Activated B cell treated with CpG ODN at 0.5 μM for 24 hours (primary cell): ENCODE measurements around the gene SGMS2. TPM values are rescaled to one million over a fixed set of nuclear protein-coding genes. Genes with fewer than 3 reads are reported as not detected.
"Not testable (repeated sequence)": the region's sequence is repeated elsewhere in the genome, so short reads cannot be mapped to it uniquely, and the experiment has no call there.

Experiments
- ATAC-seq: fragments of 200-7000 bp; cut with Tn5 transposase; one replicate; pipeline ENCODE4 v1.10.0; 2021; ENCODE audit warnings: low read depth, mild to moderate bottlenecking, moderate library complexity
- CTCF ChIA-PET: fragments of 350-600 bp; sonication (Branson Sonifier 250); formaldehyde crosslinking; loops from one replicate; lab custom pipeline; 2021; ENCODE audit warnings: antibody characterized with exemption; lab: Charles Lee
- POLR2A ChIA-PET: fragments of 350-600 bp; sonication (Branson Sonifier 250); formaldehyde crosslinking; loops from one replicate; lab custom pipeline; 2021; ENCODE audit warnings: antibody characterized with exemption; lab: Charles Lee
- DNase-seq: peaks from one replicate; pipeline ENCODE4 v3.0.0; 2022
- H3K27ac Mint-ChIP-seq: one replicate; pipeline ENCODE4 v1.8.0; 2020; ENCODE audit warnings: mixed read lengths
- H3K27me3 Mint-ChIP-seq: one replicate; pipeline ENCODE4 v1.8.0; 2021; ENCODE audit warnings: mixed read lengths
- H3K36me3 Mint-ChIP-seq: one replicate; pipeline ENCODE4 v1.8.0; 2021; ENCODE audit warnings: low read depth, mixed read lengths
- H3K4me1 Mint-ChIP-seq: one replicate; pipeline ENCODE4 v1.8.0; 2021; ENCODE audit warnings: mixed read lengths
- H3K4me3 Mint-ChIP-seq: one replicate; pipeline ENCODE4 v1.8.0; 2020; ENCODE audit warnings: mild to moderate bottlenecking, mixed read lengths
- H3K9me3 Mint-ChIP-seq: one replicate; pipeline ENCODE4 v1.8.0; 2020; ENCODE audit warnings: mixed read lengths
- CTCF ChIP-seq: fragments of 200-600 bp; IDR thresholded peaks from one replicate; pipeline ENCODE4 v1.8.0; 2022; ENCODE audit warnings: antibody characterized with exemption, mild to moderate bottlenecking
- intact Hi-C: fragments of 100-400 bp; cut with micrococcal nuclease; formaldehyde crosslinking; loops from one replicate; pipeline ENCODE4 v1.15.1; 2024
- total RNA-seq: library from RNA; stranded (reverse); gene quantifications from 2 replicates; pipeline ENCODE4 v1.2.3, GENCODE V29; 2022

The SGMS2 gene
- total RNA-seq, 1 donor from 2014 or later: not detected

DNA sequence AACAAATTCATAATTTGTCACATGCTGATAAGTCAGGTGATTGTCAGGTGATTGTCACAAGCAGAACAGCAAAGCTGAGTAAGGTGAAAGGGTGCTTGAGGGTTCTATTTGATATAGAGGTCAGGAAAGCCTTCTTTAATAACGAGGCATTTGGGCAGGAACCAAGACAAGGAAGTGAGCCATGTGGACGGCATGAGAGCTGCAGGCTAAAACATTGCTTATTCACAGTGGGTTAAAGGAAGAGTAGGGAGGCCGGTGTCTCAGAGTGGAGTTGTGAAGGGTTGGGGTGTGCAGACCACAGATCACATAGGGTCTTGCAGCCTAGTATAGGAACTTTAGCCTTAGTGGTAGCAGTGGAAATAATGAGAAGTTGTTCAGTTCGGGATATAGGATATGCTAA is 75.3 kb downstream of the SGMS2 start:
- DNase-seq (no peak), ATAC-seq (no peak)
- Mint-ChIP-seq H3K4me1 (no peaks in the 10 kb centered on the region), H3K36me3 (no peaks in the 10 kb centered on the region), H3K9me3 (peaks cover 9% of the 10 kb centered on the region), H3K27me3 (peaks cover 35% of the 10 kb centered on the region), H3K4me3 (no peak overlapping the region), H3K27ac (no peak overlapping the region)
- ChIA-PET POLR2A (no interaction called here), CTCF (no interaction called here)
- intact Hi-C loops: loop anchor here (5.0 kb wide), 1 partner anchor 863 kb away; the partner anchor contains the start of gene DKK2
- no peak for TF ChIP-seq CTCF

GRCh38 chr4:107900508-107900907 is 75.8 kb downstream of the SGMS2 start:
- no peak for ATAC-seq
- POLR2A ChIA-PET: no interaction called here
- Mint-ChIP-seq H3K9me3 (peaks cover 9% of the 10 kb centered on the region), H3K4me1 (no peaks in the 10 kb centered on the region), H3K4me3 (no peak overlapping the region), H3K36me3 (no peaks in the 10 kb centered on the region), H3K27me3 (peaks cover 30% of the 10 kb centered on the region), H3K27ac (no peak overlapping the region)
- no peak for TF ChIP-seq CTCF
- DNase-seq: no peak
- CTCF ChIA-PET: interaction anchor here (1.0 kb wide), 1 partner anchor 142 kb away, joined by 3 read pairs; no protein-coding TSS in a partner anchor
- intact Hi-C loops: loop anchor here (5.0 kb wide), 1 partner anchor 863 kb away; the partner anchor contains the start of gene DKK2

GRCh38 chr4:107901213-107901934 is 76.6 kb downstream of the SGMS2 start:
- Mint-ChIP-seq H3K36me3 (no peaks in the 10 kb centered on the region), H3K4me3 (no peak overlapping the region), H3K27me3 (peaks cover 26% of the 10 kb centered on the region), H3K9me3 (peaks cover 9% of the 10 kb centered on the region), H3K27ac (no peak overlapping the region), H3K4me1 (no peaks in the 10 kb centered on the region)
- ChIA-PET POLR2A (no interaction called here), CTCF (interaction anchor here (1.0 kb wide), 1 partner anchor 143 kb away, joined by 3 read pairs; no protein-coding TSS in a partner anchor)
- intact Hi-C loops: loop anchor here (5.0 kb wide), 1 partner anchor 864 kb away; the partner anchor contains the start of gene DKK2
- DNase-seq (no peak), ATAC-seq (no peak)
- no peak for TF ChIP-seq CTCF

DNA sequence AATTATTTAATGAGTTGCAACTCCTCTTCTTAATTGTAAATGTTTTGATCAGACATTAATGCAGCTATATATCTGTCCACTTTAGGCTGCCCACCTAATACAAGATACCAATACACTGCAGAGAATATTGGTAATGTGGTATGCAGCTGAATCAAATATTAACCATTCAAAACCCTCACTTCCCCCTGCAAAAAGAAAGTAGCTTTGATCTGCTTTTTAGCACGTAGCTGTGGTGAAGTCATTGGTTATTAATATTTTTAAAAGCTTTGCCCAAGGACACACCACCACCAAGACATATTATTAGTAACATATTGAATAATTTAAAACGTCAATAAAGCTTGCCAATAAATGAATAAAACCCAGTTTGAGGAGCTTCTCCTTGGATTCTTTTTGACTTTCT is 78.0 kb downstream of the SGMS2 start:
- Mint-ChIP-seq H3K9me3 (peaks cover 9% of the 10 kb centered on the region), H3K27ac (no peak overlapping the region), H3K36me3 (no peaks in the 10 kb centered on the region), H3K27me3 (peaks cover 24% of the 10 kb centered on the region), H3K4me1 (no peaks in the 10 kb centered on the region), H3K4me3 (no peak overlapping the region)
- ATAC-seq: no peak
- no peak for DNase-seq
- TF ChIP-seq CTCF: no peak
- intact Hi-C loops: loop anchor here (5.0 kb wide), 1 partner anchor 865 kb away; the partner anchor contains the start of gene DKK2
- POLR2A ChIA-PET: no interaction called here
- CTCF ChIA-PET: no interaction called here

GRCh38 chr4:107905082-107905481 is 80.3 kb downstream of the SGMS2 start:
- CTCF ChIA-PET, H3K4me3 Mint-ChIP-seq, intact Hi-C loops, H3K36me3 Mint-ChIP-seq, H3K9me3 Mint-ChIP-seq, H3K4me1 Mint-ChIP-seq, POLR2A ChIA-PET, H3K27ac Mint-ChIP-seq, DNase-seq, ATAC-seq: not testable (repeated sequence)
- H3K27me3 Mint-ChIP-seq: peaks cover 23% of the 10 kb centered on the region
